Neutrophil (primary cell): Measurements from ENCODE around the gene AOC3.
"Not testable (repeated sequence)": the region's sequence is repeated elsewhere in the genome, so short reads cannot be mapped to it uniquely, and the experiment has no call there.

Experiments used
- H3K27ac ChIP-seq: fragments of 200-600 bp; sonication (generic); 2 replicates; pipeline ENCODE4 v1.5.1; 2016; ENCODE audit warnings: mild to moderate bottlenecking, moderate library complexity
- H3K27me3 ChIP-seq: fragments of 200-600 bp; sonication (generic); 2 replicates; pipeline ENCODE4 v1.6.0; 2016; ENCODE audit warnings: mild to moderate bottlenecking
- H3K36me3 ChIP-seq: fragments of 200-600 bp; sonication (generic); 2 replicates; pipeline ENCODE4 v1.5.1; 2017
- H3K4me1 ChIP-seq, 2 experiments: fragments of 200-600 bp in 1 of 2; sonication (generic) in 1 of 2; 1 replicate in 1 of 2; 2 replicates in 1 of 2; pipeline versions ENCODE4 v1.5.1 to v1.6.1; 2013 to 2016; ENCODE audit warnings: low read depth in 1 of 2, low read length in 1 of 2, mild to moderate bottlenecking in 1 of 2, moderate library complexity in 1 of 2; ENCODE audit not compliant: control insufficient read depth in 1 of 2, insufficient read depth in 1 of 2
- H3K4me3 ChIP-seq, 2 experiments: fragments of 200-600 bp in 1 of 2; sonication (generic) in 1 of 2; 1 replicate in 1 of 2; 2 replicates in 1 of 2; pipeline ENCODE4 v1.5.1; 2013 to 2016; ENCODE audit warnings: low read depth in 1 of 2, low read length in 1 of 2, mild to moderate bottlenecking in 1 of 2, moderate library complexity in 1 of 2
- H3K9me3 ChIP-seq: fragments of 200-600 bp; sonication (generic); 2 replicates; pipeline ENCODE4 v1.5.1; 2016
- CTCF ChIP-seq: fragments of 200-600 bp; sonication (generic); IDR thresholded peaks from 2 replicates; pipeline ENCODE4 v1.5.1; 2016; ENCODE audit warnings: antibody characterized with exemption

Gene AOC3

DNA sequence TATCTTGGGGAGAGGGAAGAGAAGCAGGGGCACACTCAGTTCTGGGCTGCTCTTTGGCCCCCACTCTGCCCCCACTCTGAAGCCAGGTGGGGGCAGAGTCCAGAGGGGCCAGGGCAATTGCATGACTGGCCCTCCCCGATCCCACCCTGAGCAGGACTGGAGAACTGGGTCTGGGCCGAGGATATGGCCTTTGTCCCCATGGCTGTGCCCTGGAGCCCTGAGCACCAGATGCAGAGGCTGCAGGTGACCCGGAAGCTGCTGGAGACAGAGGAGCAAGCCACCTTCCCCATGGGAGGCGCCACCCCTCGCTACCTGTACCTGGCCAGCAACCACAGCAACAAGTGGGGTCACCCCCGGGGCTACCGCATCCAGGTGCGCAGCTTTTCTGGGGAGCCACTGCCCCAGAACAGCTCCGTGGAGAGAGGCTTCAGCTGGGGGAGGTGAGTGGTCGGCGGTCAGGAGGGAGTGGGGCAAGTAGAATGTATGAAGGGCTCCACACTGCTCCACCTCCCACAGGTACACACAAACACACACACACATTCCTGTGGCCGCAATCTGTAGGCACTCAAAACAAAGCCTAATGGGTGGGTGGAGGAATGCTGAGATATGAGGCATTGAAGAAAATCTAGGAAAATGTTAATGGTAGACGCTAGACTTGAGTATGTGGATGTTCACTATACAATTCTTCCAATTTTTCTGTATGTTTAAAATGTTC lies 21.4 kb downstream of the AOC3 start:
- TF ChIP-seq CTCF = no peak
- H3K4me1 ChIP-seq = no peaks in the 10 kb centered on the region
- peaks cover 55% of the 10 kb centered on the region for H3K36me3 ChIP-seq
- H3K27me3 ChIP-seq = no peaks in the 10 kb centered on the region
- H3K9me3 ChIP-seq = no peaks in the 10 kb centered on the region
- H3K27ac ChIP-seq = no peak overlapping the region
- H3K4me3 ChIP-seq = no peak overlapping the region

- TF ChIP-seq CTCF = no peak
- Histone ChIP-seq H3K27ac (no peak overlapping the region), H3K9me3 (no peaks in the 10 kb centered on the region), H3K4me3 (no peak overlapping the region), H3K36me3 (peaks cover 63% of the 10 kb centered on the region), H3K4me1 (no peaks in the 10 kb centered on the region), H3K27me3 (no peaks in the 10 kb centered on the region)
Observed at GRCh38 chr17:42873315-42873714, 22.3 kb downstream of the AOC3 start.

DNA sequence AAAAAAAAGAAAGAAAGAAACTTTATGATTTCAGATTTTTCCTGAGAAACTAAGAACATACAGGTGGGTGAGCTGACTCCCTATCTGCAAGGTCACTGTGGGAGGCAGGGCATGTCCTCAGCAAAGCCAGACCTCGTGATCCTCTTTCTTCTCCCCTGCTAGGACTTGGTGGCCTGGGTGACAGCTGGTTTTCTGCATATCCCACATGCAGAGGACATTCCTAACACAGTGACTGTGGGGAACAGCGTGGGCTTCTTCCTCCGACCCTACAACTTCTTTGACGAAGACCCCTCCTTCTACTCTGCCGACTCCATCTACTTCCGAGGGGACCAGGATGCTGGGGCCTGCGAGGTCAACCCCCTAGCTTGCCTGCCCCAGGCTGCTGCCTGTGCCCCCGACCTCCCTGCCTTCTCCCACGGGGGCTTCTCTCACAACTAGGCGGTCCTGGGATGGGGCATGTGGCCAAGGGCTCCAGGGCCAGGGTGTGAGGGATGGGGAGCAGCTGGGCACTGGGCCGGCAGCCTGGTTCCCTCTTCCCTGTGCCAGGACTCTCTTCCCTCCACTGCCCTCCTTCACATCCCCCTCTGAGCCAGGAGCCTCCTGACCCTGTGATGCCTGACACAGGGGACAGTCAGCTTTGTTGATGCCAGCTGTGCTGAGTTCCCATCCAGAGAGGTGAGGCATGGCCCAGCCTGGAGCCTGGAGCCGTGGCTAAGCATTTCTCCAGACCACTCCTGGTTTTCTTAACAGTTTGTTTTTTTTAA lies 23.1 kb downstream of the AOC3 start:
- H3K27me3 ChIP-seq, H3K27ac ChIP-seq, H3K9me3 ChIP-seq, H3K4me3 ChIP-seq, H3K4me1 ChIP-seq: not testable (repeated sequence)
- H3K36me3 ChIP-seq = peaks cover 68% of the 10 kb centered on the region

DNA sequence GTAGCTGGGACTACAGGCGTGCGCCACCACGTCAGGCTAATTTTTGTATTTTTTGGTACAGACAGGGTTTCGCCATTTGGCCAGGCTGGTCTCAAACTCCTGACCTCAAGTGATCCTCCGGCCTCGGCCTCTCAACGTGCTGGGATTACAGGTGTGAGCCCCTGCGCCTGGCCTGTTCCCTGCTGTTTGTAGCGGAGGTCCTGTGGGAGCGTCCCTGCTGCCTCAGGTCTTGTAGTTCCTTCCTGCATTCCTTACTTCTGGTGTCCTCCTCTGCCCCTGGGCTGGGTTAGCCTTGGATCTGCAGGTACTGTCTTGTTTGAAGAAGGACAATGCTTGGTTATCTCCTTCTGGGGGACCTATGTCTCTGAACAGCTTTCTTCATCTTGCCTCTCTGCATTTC lies 26.0 kb downstream of the AOC3 start:
- Histone ChIP-seq H3K9me3 (no peaks in the 10 kb centered on the region), H3K27ac (no peak overlapping the region), H3K4me3 (no peak overlapping the region), H3K27me3 (no peaks in the 10 kb centered on the region), H3K4me1 (no peaks in the 10 kb centered on the region), H3K36me3 (peaks cover 93% of the 10 kb centered on the region)
- TF ChIP-seq CTCF = no peak

GRCh38 chr17:42878123-42878880 lies 27.3 kb downstream of the AOC3 start:
- Histone ChIP-seq H3K4me1 (no peaks in the 10 kb centered on the region), H3K9me3 (no peaks in the 10 kb centered on the region), H3K4me3 (no peak overlapping the region), H3K27me3 (no peaks in the 10 kb centered on the region), H3K27ac (no peak overlapping the region), H3K36me3 (peaks cover 85% of the 10 kb centered on the region)
- TF ChIP-seq CTCF = no peak
